Testis (tissue), 2 donors: ENCODE measurements around the gene ARHGDIB.

Experiments
- CTCF ChIP-seq, 3 experiments: fragments of 450-650 bp in 2 of 3; fragments of 200-600 bp in 1 of 3; sonication (generic) in 1 of 3; IDR thresholded peaks; one replicate each; pipeline ENCODE4 v1.5.1; 2016 to 2019; ENCODE audit warnings: antibody characterized with exemption in 3 of 3, mild to moderate bottlenecking in 2 of 3, moderate library complexity in 1 of 3
- POLR2A ChIP-seq: fragments of 450-650 bp; IDR thresholded peaks from one replicate; pipeline ENCODE4 v1.6.1; 2017; ENCODE audit warnings: antibody characterized with exemption, mild to moderate bottlenecking, moderate library complexity

DNA sequence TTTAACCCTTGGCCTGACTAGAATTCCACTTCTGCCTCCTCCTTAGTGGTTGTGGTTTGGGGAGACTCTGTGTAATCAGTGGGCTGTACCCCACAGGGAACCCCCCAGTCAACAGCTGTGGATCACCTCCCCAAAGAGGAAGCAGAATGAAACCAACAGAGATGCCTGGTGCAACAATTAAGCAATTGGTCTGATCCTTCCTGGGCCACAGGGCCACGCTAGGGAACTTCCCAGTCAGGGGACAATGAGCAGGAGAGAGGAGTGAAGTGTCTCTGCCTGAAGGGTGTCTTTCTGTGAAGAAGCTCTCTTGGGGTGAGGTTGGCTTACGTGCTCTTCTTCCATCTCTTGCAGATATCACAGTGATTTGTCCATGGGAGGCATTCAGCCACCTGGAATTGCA, 19.6 kb upstream of the ARHGDIB start:
- TF ChIP-seq CTCF (IDR thresholded peaks at IDR 0.05) (no peak), POLR2A (no peak)
